NCI-H1092 (cell line): ENCODE results near the gene ENTPD5.
A peak's percentile ranks its signal among the peaks of the same experiment; 100 is the strongest.
"Not testable (repeated sequence)": the region's sequence is repeated elsewhere in the genome, so short reads cannot be mapped to it uniquely, and the experiment has no call there.

Source experiments
- DNase-seq: peaks from one replicate; lab custom pipeline; 2025; lab: John Stamatoyannopoulos, UW

The ENTPD5 gene

DNA sequence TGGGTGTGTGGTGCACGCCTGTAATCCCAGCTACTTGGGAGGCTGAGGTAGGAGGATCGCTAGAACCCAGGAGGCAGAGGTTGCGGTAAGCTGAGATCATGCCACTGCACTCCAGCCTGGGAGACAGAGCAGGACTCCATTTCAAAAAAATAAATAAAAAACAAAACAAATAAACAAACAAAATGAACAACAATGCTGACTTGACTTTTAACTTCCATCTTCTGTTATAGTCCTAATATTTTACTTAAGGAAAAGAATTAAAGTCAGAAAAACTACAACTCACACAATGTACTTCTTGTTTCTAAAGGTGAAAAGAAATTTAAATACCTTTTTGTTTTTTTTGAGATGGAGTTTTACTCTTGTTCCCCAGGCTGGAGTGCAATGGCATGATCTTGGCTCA, 13.4 kb downstream of the ENTPD5 start:
- DNase-seq, result not testable (repeated sequence)

GRCh38 chr14:73998726-73999125, 20.4 kb downstream of the ENTPD5 start:
- no peak for DNase-seq

- no peak for DNase-seq
Observed at GRCh38 chr14:73997944-73998447, 21.1 kb downstream of the ENTPD5 start.

- DNase-seq, result no peak
Observed at GRCh38 chr14:73997108-73997943, 21.8 kb downstream of the ENTPD5 start.

DNA sequence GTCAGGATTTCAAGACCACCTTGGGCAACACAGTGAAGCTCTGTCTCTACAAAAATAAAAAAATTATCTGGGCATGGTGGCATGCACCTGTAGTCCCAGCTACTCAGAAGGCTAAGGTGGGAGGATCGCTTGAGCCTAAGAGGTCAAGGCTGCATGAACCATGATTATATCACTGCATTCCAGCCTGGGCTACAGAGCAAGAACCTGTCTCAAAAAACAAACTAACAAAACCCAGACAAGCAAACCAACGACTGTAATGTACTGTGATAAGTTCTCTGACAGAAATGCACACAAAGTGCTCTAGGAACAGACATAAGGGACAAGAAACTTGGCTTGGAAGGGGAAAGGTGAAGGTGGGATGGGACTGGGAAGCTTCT, 22.4 kb downstream of the ENTPD5 start:
- DNase-seq, result no peak

GRCh38 chr14:73995977-73996378, 23.1 kb downstream of the ENTPD5 start:
- DNase-seq, result no peak

- DNase-seq, result not testable (repeated sequence)
Observed at GRCh38 chr14:73994926-73995325, 24.2 kb downstream of the ENTPD5 start.

- no peak for DNase-seq
Observed at GRCh38 chr14:73991092-73991491, 28.0 kb downstream of the ENTPD5 start.

GRCh38 chr14:73988656-73989055, 30.4 kb downstream of the ENTPD5 start:
- not testable (repeated sequence) for DNase-seq

DNA sequence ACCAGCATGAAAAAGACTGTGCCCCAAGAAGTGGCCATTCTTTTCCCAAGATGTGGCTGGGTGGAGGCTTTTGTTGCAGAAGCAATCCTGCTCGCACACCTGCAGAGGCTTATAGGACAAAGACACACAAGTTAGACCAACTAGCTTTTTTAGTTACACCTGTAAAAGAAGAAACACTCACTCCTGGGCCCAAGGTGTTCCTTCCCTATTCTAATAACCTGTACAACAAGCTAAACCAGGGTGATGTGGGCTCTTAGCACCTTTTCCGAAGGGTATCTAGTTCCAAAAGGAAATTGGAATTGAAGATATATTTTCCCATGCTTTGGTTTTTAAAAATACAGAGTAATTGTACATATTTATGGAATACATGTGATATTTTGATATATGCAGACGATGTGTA, 31.0 kb downstream of the ENTPD5 start:
- no peak for DNase-seq

GRCh38 chr14:73977896-73978295, 41.2 kb downstream of the ENTPD5 start:
- no peak for DNase-seq

DNA sequence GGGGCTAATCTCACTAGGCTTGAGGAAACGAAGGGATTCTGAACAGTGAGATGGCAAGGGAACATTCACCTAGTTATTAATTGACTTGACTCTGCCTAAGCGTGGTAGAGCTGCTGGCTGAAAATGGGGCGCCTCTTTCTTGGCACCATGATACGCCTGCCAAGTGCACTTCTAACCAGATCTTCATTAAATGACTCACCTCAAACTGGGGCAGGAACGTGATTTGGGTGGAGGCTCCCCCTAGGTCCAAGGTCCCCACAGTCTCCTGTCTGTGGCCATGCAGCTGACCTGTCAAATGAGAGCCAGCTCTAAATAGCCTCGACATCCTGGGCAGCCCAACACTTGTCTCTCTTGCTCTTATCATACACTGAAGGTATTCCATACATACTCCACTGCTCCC, 43.0 kb downstream of the ENTPD5 start:
- no peak for DNase-seq

- DNase-seq, result no peak
Observed at GRCh38 chr14:73973497-73973896, 45.6 kb downstream of the ENTPD5 start.

DNA sequence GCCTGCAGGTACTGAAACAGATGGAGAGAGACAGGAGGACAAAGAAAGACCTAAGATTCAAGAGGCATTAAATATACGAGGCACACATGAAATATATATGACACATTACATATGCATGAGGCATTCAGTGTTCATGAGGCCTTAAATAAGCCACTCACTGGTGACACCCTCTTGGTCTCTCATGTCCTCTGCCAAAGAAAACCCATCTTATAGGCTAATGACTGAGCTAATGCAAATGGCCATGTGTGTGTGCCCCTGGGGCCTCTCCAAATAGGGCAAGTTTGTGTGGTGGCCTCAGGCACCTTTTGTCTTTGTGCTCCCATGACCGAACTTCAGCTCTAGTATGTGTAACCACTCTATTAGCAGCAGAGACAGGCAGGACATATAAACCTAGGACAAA, 50.2 kb downstream of the ENTPD5 start:
- DNase-seq, result no peak

DNA sequence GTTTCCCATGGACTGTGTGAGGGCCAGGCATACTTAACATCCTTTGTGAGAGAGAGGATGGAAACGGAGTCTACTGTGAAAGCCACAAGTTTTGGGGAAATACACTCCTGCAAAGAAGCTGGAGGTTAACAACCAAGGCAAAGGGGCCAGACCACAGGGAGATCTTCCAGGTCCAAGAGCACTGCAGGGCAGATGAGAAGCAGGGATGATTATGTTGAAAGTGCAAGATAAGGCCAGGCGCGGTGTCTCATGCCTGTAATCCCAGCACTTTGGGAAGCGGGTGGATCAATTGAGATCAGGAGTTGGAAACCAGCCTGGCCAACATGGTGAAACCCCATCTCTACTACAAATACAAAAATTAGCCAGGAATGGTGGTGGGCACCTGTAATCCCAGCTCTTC, 53.9 kb downstream of the ENTPD5 start:
- no peak for DNase-seq

GRCh38 chr14:73961192-73961591, 57.9 kb downstream of the ENTPD5 start:
- DNase-seq, result no peak

GRCh38 chr14:73958591-73958990, 60.5 kb downstream of the ENTPD5 start:
- no peak for DNase-seq

- DNase-seq, result no peak
Observed at GRCh38 chr14:73955674-73956073, 63.4 kb downstream of the ENTPD5 start.

- no peak for DNase-seq
Observed at GRCh38 chr14:73953731-73954130, 65.4 kb downstream of the ENTPD5 start.

DNA sequence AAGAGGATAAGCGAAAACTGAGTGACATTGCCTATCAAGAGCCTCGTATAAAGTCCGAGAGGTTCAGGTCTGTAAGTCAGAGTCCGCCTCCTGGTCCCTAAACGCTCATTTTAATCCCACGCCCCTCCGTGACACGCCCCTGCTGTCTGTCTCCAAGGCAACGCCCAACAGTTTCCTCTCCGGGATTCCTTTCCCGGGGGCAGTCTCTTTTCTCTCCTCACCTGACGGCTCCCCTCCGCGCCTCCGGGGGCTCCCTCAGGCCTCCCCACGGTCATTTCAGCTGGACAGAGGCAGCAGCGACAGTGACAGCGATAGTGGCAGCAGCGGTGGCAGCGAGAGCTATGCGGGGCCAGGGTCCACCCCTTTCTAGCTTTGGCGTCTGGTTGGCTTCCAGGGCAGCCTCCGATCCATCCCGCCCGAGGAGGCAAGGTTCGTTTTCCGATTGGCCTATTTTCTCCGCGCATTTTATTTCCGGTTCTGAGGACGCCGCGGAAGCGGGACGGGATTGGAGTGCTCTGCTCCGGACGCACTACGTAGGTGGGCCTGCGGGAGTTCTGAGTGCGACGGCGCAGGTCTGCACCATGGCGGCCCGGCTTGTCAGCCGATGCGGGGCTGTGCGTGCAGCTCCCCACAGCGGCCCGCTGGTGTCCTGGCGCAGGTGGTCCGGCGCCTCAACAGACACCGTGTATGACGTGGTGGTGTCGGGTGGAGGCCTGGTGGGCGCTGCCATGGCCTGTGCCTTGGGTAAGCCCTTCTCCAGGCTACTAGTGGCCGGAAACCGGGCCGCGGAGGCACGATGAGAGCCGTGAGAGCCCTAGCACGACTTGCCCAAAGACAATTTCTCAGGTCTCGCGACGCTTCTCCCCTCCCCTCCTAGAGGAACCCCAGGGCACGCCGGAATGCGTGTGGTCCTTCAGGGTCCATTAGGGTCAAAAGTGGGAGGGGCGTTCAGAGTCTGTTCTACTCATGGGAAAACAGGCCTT, 69.0 kb downstream of the ENTPD5 start, which contains the start of the genes COQ6 and FAM161B:
TSS of gene COQ6 (plus strand) at position 551 of the 983 bp plus-strand sequence. CDS start at position 582, 31 bp downstream.
TSS of gene FAM161B (minus strand) at position 343 of the 983 bp plus-strand sequence. CDS start at position 275, 68 bp downstream.
- DNase-seq, result peak; percentile 97

GRCh38 chr14:73945159-73945670, 73.9 kb downstream of the ENTPD5 start:
- no peak for DNase-seq
